ENCODE measurements around the gene FZR1.
"Not testable (repeated sequence)": the region's sequence is repeated elsewhere in the genome, so short reads cannot be mapped to it uniquely, and the experiment has no call there.

The FZR1 gene

DNA sequence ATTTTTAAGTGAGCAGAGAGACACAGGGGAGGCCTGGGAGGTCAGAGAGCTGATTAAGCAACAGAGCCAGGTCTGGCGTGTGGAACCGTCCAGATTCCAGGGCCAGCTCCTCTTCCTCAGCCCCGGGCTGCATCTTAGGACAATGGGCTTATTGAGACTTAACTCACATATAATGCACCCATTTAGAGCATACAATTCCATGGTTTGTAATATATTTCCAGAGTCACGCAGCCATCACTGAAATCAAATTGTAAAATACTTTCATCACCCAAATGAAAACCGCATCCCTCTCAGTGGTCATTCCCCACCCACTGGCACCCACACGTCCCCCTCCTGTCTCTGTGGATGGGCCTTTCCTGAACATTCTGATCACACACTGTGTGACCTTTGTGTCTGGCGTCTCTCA lies 64.5 kb downstream of the FZR1 start:
- no peak for DNase-seq (ENCODE audit: low read depth in 2 of 3, low spot score in 1 of 3)

DNA sequence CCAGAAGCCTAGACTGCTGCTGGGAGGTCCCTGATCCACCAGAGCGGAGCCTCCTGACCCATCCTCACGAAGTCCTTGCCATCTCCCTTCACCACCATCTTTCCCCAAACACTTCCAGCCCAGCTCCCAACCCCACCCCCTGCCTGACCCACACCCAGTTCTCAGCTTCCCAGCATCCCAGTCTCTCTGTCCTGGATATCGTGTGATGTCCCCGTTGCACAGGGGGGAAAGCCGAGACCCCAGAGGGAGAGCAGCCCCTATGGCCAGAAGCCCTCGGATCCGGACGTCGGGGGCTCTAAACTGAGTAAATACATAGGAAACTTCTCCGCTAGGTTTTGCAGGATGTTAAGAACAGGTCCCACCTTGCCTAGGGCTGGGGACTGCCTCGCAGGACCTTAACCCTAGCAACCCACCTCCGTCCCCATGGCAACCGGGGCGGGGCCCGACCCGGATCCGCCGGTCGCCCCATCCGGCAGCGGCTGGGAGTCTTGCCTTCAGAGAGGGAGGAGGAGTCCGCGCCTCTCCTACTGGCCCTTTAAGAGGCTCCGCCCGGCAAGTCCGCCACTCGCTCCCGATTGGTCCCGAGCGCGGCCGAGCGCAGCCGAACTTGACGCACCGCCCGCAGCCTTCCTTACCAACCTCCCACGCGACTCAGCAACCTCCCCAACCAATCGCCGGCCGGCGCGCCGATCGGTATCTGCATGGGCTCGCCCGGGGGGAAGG lies 66.2 kb downstream of the FZR1 start:
- DNase-seq (ENCODE audit: low read depth in 2 of 3, low spot score in 1 of 3): peak; percentile 98 to 100 (median 100)

DNA sequence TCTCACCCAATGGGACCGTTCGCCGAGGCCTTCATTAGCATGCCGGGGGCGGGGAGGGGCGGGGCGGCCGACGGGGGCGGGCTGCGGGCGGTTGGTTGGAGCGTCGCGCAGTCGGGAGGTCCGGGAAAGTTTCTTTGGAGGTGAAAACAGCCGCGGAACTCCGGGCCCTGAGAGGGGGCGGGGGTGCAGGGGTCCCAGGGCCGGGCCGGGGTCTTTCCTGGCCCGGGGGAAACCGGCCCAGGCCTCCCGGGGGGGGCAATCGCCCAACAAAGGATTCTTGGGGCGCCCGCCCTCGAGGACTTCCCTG lies 66.7 kb downstream of the FZR1 start, which contains the start of gene HMG20B:
TSS of gene HMG20B (plus strand) at position 90 of the 307 bp plus-strand sequence. CDS start 366 bp downstream, outside the sequence.
- DNase-seq (ENCODE audit: low read depth in 2 of 3, low spot score in 1 of 3): no peak

DNA sequence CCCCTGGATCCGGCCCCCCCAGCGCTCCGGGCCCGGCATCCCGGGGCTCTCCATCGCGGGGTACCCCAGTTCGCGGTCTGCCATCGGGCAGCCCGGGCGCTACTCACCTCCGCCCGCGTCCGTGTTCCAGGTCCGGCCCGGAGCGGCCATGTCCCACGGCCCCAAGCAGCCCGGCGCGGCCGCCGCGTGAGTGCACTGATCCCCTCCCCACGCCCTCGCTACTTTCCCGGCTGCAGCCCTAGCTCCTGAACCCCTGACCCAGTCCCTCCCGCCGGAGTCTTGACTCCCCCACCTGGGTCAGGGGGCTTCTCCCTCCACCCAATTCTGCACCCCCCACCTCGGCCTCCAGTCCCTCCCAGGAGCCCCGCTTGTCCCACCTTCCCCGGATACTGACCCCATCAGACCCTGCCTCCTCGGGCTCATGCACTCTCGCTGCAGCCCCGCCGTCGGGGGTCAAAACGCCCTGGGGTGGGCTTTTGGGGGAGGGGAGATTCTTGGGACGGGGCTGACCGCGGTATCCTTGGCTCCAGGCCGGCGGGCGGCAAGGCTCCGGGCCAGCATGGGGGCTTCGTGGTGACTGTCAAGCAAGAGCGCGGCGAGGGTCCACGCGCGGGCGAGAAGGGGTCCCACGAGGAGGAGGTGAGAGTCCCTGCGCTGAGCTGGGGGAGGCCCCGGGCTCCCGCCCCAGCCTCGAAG lies 67.2 kb downstream of the FZR1 start:
- DNase-seq (ENCODE audit: low read depth in 2 of 3, low spot score in 1 of 3): no peak

DNA sequence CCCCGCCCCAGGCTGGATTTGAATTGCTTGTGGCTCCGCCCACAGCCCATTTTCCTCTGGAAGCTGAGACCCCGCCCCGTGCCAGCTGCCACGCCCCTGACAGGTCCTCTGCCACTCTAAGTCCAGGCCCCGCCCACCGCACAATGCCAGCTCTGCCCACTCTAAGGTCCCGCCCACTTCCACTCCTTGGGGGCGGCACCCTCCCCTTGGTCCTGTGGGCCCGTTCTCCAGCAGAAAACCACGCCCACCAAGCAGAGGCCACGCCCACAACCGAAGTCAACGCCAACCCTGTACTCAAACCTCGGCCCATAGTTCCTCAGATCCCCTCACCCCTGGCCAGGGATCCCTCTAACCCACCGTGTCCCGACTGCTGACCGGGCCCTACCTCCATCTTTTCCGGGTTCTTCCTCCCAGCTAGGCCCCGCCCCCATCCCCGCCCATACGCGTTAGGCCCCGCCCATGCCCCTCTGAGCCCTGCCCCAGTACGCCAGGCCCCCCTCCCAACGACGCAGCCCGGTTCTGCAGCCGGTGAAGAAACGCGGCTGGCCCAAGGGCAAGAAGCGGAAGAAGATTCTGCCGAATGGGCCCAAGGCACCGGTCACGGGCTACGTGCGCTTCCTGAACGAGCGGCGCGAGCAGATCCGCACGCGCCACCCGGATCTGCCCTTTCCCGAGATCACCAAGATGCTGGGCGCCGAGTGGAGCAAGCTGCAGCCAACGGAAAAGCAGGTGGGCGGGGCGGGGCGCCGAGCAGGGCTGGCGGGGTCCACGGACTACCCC lies 67.9 kb downstream of the FZR1 start:
- peak; percentile 89 to 97 (median 91) for DNase-seq (ENCODE audit: low read depth in 2 of 3, low spot score in 1 of 3)

DNA sequence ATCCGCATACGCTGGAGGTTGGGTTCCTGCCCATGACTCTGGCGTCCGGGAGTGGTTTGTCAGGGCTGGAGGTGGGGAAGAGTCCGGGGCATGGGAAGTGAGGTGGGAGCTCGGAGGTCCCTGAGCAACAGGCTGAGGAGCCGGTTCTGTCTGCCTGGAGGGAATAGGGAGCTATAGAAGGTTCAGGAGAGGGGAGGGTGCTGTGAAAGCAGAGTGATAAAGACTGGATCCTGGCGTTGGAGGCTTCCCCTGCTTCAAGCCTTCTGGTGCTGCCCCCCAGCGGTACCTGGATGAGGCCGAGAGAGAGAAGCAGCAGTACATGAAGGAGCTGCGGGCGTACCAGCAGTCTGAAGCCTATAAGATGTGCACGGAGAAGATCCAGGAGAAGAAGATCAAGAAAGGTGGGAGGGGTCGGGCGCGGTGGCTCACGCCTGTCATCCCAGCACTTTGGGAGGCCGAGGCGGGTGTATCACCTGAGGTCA lies 69.2 kb downstream of the FZR1 start:
- DNase-seq (ENCODE audit: low read depth in 2 of 3, low spot score in 1 of 3): no peak

DNA sequence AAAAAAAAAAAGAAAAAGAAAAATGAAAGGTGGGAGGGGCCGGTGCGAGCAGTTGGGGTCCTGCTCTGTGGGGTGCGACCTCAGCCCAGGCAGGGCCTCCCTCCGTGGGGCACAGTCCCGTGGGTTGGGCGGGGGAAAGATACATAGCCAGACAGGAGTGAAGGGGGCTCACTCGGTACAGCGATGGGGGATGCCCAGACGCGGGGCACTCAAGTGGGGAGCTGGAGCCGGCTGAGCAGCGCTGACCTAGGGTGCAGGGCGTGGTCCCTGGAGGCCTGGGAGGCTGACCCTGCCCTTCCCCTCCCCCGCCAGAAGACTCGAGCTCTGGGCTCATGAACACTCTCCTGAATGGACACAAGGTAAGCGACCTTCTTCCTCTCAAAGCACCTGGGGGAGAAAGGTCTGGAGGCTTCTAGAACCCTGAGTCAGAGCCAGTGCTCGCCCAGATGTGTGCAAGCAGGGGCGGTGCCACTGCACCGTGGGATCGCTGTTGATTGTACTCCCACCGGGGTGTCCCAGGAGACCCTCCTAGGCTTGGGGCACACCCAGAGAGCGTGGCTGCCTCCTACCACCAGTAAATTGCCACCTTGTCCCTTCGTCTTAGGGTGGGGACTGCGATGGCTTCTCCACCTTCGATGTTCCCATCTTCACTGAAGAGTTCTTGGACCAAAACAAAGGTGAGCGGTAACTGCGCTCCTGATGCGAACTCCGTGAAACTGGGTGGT lies 70.0 kb downstream of the FZR1 start:
- no peak for DNase-seq (ENCODE audit: low read depth in 2 of 3, low spot score in 1 of 3)

DNA sequence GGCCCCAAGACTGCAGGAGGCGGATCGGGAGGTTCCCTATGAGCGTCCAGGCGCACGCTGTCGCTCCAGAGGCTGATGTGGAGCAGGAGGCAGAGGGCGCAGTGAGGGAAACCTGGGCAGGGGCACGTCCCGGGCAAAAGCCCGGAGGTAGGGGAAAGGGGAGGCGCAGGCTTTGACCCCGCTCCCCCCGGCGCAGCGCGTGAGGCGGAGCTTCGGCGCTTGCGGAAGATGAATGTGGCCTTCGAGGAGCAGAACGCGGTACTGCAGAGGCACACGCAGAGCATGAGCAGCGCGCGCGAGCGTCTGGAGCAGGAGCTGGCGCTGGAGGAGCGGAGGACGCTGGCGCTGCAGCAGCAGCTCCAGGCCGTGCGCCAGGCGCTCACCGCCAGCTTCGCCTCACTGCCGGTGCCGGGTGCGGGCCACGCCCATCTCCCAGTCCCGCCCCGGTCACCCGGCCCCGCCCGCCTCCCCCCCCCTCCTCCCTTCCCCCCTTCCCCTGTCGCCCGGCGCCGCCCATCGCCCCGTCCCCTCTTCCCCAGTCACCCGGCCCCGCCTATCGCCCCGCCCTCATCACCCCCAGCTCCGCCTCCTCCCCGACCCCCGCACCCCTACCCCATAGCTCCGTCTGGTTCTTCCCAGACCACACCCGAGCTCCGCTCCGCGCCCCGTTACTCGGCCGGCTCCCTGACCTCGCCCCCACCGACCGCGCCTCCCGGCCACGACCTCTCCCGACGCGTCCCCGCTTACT lies 70.8 kb downstream of the FZR1 start:
- no peak for DNase-seq (ENCODE audit: low read depth in 2 of 3, low spot score in 1 of 3)

DNA sequence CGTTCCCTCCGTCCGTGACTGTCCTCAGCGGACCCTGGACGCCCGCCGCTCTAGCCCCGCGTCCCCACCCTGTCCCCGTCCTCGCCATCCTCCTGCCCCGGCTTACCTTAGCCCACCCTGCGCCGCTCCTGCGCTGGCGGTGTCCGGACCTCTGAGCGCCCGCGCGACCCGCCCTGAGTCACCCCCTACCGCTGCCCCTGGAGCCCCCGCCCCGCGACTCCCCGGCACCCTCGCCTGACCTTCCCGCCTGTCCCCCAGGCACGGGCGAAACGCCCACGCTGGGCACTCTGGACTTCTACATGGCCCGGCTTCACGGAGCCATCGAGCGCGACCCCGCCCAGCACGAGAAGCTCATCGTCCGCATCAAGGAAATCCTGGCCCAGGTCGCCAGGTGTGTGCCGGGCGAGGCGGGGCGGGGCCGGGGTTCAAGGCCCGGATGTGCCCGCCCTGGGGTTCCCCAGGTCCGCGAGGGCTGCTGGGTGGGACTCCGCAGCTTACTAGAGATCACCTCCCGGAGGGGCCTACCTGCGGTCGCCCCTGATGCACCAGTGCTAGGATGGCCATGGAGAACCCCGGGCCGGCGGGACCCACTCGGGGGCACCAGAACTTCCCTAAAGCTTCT lies 71.7 kb downstream of the FZR1 start:
- no peak for DNase-seq (ENCODE audit: low read depth in 2 of 3, low spot score in 1 of 3)

DNA sequence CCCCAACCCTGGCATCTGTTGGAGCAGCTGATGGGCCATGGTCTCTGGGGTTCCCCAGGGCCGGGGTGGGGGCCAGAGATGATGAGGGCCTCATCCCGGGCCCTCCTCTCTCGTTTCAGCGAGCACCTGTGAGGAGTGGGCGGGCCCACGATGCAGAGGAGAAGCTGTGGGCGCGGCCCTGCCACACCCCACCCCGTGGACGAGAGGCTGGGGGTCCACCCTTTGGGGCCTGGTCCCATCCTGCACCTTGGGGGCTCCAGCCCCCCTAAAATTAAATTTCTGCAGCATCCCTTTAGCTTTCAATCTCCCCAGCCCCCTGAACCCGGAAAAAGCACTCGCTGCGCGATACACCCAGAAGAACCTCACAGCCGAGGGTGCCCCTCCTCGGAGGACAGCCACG lies 72.3 kb downstream of the FZR1 start:
- no peak for DNase-seq (ENCODE audit: low read depth in 2 of 3, low spot score in 1 of 3)

DNA sequence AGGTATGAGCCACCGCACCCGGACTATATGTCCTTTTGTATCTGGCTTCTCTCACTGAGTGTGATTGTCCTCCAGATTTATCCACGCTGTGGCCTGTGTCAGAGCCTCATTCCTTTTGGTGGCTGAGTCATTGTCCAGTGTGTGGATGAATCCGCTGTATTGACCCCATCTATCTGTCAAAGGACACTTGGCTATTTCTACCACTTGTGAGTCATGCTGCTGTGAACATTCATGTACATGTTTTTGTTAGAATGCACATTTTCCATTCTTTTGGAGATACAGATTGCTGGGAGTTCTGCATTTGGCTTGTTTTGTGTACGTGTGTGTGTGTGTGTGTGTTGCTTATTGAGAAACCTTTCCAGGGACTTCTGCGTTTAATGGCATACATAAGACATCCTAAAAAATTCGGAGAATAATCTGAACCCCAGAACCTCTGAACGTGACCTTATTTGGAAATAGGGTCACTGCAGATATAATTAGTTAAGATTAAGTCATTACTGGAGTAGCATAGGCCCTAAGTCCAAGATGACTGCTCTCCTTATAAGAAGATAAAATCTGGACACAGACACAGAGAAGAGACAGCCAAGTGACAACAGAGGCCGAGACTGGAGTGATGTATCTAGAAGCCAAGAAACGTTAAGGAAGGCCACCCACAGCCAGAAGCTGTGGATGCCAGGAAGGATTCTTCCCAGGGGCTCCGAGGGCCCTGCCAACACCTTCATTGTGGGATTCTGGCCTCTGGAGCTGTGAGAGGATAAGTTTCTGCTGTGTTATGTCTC lies 74.2 kb downstream of the FZR1 start:
- no peak for DNase-seq (ENCODE audit: low read depth in 2 of 3, low spot score in 1 of 3)

DNA sequence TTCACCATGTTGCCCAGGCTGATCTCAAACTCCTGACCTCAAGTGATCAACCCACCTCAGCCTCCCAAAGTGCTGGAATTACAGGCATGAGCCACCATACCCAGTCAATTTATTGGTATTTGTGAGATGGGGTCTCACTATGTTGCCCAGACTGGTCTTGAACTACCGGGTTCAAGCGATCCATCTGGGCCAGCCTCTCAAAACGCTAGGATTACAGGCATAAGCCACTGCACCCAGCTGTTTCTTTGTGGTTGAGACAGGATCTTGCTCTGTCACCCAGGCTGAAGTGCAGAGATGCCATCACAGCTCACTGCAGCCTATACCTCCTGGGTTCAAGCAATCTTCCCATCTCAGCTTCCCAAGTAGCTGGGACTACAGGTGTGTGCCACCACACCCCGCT lies 75.7 kb downstream of the FZR1 start:
- not testable (repeated sequence) for DNase-seq (ENCODE audit: low read depth in 2 of 3, low spot score in 1 of 3)

DNA sequence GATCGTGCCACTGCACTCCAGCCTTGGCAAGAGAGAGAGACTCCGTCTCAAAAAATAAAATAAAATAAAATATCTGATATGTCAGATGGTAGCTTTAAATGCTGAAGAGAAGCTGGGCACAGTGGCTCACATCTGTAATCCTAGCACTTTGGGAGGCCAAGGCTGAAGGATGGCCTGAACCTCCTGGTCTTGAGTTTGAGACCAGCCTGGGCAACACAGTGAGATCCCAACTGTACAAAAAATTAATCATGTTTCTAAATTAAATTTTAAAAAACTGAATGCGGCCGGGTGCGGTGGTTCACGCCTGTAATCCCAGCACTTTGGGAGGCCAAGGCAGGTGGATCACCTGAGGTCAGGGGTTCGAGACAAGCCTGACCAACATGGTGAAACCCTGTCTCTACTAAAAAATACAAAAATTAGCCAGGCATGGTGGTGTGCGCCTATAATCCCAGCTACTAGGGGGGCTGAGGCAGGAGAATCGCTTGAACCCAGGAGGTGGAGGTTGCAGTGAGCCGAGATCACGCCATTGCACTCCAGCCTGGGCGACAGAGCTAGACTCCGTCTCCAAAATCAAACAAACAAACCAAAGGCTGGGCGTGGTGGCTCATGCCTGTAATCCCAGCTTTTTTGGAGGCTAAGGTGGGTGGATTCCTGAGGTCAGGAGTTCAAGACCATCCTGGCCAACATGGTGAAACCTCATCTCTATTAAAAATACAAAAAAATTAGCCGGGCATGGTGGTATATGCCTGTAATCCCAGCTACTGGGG lies 78.1 kb downstream of the FZR1 start:
- DNase-seq (ENCODE audit: low read depth in 2 of 3, low spot score in 1 of 3): not testable (repeated sequence)

DNA sequence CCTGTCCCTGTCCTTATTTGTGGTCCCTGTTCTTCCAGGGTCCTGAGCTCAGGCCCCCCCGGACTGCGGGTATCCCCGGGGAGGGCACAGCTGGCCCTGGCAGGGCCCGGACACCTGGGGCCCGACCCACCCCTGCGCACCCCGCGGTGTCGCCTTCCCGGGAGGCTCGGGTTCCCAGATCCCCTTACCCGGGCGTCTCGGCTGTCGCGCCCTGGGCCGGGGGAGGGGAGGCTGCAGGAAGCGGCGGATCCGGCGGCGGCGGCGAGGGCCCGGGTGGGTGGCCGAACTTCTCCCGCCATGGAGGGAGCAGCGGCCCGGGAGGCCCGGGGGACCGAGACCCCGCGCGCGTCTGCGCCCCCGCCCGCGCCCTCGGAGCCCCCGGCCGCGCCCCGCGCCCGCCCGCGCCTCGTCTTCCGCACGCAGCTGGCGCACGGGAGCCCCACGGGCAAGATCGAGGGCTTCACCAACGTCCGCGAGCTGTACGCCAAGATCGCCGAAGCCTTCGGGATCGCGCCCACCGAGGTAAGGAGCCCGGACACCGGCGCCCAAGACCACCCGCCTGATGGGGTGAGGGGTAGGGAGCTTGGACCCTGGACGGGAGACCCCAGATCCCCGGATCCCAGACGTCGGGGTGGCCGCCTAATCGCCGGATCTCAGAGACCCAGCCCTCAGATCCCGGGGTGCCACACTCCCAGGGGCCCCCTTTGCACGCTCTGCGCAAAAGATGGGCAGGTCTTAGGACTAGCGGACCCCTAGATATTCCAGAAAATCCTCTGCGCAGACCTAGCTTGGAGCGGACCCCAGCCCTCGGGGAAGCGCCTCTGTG lies 79.4 kb downstream of the FZR1 start, which contains the start of gene GIPC3:
TSS of gene GIPC3 (plus strand) at position 178 of the 826 bp plus-strand sequence. CDS start at position 298, 120 bp downstream.
- no peak for DNase-seq (ENCODE audit: low read depth in 2 of 3, low spot score in 1 of 3)

DNA sequence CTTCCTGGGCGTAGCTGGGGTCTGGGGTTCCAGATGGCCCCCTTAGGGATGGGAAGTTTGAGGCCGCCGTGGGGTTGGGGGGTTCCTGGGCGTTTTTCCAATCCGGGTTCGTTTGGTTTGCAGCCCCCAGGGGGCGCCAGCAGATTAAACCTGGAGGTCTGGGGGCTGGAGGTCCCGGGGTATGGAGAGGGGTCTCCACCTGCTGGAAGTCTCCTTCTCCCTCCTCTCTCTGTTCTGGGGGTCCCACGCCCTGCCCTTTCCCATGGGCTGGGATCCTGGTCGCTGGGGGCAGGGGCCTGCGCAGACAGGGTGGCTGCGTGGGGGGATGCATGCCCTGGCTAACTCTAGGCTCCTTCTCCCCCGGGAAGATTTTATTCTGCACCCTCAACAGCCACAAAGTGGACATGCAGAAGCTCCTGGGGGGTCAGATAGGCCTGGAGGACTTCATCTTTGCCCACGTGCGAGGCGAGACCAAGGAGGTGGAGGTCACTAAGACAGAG lies 80.1 kb downstream of the FZR1 start:
- no peak for DNase-seq (ENCODE audit: low read depth in 2 of 3, low spot score in 1 of 3)

DNA sequence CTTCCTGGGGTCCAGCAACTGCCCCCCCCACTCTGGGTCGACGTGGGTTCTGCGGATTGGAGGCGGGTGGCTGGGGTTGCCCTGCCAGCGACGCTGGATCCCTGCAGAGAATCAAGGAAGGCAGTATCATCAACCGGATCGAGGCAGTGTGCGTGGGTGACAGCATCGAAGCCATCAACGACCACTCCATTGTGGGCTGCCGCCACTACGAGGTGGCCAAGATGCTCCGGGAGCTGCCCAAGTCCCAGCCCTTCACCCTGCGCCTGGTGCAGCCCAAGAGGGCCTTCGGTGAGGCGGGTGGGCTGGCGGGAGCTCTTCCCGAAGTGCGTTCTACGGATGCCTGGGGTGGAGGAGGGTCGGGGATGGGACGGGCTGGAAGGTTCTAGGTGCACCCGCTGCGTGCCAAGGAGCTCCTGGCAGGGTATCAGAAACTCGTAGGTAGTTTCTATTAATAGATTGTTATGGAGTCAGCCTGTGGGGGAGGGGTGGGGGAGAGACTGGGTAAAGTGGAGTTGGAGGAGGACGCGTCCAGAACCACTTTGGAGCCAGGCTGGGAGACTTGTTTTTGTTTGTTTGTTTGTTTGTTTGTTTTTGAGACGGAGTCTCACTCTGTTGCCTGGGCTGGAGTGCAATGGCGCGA lies 80.7 kb downstream of the FZR1 start:
- DNase-seq (ENCODE audit: low read depth in 2 of 3, low spot score in 1 of 3): no peak
